Activated CD8-positive, alpha-beta memory T cell treated with anti-CD3 and anti-CD28 coated beads, Interleukin-2, amount 50 U/mL, for 48 hours (primary cell): ENCODE measurements around the gene MYCL.
"Not testable (repeated sequence)": the region's sequence is repeated elsewhere in the genome, so short reads cannot be mapped to it uniquely, and the experiment has no call there.

Experiments
- DNase-seq: peaks from one replicate; pipeline ENCODE4 v3.0.0-alpha.2; 2020

Gene MYCL

DNA sequence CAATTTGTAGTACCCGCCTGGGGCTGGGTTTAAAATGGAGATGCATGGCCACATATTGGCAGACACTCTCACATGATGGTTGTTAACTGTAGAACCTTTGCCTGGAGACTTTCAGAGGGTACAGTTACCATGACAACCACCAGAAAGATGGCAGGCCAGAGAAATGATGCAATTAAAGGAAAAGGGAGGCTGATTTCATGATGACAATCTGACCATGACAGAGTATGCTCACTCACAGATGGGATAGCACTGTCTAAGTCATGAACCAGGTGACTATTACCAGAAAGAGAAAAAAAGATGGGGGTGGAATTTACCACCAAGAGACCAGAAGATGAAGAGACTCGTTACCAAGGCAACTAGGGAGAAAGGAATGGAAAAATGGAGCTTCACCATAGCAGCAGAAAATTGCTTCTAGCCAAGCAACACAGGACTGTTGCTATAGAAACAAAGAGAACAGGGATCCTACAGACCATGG, 14.9 kb downstream of the MYCL start:
- no peak for DNase-seq

DNA sequence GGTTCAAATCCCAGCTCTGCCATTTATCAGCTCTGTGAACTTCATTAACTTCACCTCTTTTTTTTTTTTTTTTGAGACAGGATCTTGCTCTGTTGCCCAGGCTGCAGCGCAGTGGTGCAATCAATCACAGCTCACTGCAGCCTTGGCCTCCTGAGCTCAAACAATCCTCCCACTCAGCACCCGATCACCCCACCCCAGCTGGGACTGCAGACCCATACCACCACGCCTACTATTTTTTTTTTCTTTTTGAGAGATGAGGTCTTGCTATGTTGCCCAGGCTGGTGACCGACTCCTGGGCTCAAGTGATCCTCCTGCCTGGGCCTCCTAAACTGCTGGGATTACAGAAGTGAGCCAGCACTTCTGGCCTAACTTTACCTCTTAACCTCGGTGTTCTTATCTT, 16.2 kb downstream of the MYCL start:
- no peak for DNase-seq

DNA sequence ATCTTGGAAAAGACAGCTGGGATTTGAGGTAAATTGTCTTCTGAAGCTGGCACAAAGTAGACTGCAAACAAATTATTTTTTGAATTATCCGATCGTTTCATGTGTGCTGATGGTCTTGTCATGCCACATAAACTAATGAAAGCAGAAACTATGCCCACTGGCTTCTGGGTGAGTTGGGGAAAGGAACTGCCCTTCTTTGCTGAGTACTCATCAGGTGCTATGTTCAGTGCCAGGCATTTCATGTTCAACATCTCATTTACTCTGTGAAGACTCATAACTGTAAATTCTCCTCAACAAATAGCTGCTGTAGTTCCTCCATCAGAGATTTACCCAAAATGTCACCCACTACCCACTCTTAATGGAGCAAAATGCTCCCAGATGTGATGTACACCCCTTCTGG, 19.6 kb downstream of the MYCL start:
- DNase-seq = no peak

DNA sequence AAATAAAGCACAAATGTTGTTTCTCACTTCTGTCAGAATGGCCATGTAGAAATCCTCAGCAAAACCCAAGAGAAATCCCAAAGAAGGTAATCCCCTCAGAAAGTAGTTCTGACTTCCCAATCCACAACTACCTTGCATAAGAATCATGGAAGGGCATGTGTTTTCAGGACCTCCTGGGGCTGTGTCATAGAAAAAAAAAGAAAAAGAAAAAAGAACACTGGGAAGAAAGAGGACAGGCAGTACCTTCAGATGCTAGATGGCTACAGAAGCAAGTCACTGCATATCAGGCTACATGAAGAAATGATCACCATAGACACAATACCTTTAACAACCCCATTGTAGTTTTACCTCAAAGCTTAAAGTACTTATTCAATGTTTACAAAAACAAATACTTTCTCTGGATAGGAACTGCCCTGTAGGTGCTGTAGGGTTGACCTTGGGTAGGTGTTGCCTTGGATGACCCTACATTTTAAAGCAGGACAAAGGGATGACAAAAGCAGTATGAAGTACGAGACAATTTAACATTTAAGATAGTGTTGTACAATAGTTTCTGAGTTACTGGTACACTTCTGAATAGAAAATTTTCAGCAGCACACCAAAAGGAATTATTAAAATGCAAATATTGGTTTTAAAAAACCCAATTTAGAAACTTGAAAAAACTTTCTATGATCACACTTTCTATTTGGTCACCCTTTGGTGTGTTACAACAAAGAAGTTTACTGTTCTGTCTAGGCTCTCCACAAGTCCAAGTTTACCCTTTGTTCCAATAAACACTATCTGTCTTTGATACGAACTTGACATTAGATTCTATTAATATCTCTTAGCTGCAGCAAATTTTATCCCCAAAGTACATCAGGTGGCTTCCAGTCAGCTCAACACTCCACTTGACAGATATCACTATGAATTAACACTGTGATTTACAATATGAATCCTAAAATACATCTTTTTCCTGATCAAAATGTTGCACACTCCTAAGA, 23.4 kb downstream of the MYCL start:
- no peak for DNase-seq

DNA sequence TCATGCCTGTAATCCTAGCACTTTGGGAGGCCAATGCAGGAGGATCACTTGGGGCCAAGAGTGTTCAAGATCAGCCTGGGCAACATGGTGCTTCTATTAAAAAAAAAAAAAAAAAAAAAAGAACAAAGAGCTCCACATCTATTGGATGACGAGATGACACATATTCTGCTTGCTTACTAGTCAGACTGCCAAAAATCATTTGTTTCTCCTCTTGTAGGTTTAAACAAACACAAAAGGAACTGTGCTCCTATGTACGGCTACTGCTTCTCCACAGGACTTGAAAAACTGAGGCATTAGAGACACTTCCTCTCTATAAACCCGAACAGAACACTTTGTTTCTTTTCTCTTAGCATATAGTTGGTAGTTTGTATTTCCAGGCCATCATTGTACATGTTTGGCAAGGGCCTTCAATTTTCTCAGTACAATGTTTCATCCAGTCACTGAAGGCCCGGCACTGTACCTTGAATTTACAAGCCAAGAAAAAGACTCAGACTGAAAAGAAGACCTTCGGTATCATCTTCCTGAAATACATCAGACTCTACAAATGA, 24.4 kb downstream of the MYCL start:
- DNase-seq = no peak

DNA sequence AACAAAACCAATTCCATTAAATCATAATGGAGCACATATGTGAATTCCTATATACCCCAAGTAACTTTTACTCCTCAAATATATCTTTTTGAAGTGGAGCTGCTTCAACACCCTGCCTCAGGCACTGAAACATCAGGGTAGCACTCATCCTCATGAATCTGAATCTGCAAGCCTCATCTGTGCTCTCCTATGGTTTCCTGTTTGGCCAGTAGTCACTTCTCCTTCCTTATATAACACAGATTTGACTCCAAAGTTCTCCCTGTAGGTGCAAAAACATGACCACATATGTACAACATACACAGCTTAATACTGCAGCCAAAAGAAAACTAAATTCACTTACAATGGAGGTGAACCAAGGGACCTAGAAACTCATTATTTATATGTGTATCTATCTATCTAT, 25.6 kb downstream of the MYCL start:
- DNase-seq = no peak

DNA sequence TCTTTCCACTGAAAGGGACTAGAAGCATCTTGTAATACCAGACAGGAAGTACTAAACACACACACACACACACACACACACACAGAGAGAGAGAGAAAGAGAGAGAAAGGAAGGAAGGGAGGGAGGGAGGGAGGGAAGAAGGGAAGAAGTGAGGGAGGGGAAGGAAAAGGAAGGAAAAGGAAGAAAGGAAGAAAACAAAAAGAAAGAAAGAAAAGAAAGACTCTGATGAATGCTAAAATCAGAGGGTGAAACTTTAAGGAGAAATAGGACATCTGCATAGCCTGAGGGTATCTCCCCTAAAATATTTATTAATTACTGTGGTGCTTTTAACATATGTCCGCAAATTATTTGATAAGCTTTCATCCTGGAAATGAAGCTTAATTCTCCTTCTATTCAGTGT, 29.0 kb downstream of the MYCL start:
- no peak for DNase-seq

DNA sequence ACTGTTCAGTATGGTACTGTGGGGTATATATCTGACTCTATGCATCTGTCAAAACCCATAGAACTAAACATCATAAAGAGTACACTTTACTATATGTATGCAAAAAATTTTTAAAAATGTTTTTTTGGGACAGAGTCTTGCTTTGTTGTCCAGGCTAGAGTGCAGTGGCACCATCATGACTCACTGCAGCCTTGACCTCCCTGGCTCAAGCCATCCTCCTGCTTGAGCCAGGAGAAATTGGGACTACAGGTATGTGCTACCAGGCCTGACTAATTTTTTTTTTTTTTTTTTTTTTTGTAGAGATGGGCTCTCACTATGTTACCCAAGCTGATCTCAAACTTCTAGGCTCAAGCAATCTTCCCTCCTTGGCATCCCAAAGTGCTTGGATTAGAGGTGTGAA, 29.9 kb downstream of the MYCL start:
- DNase-seq = no peak

DNA sequence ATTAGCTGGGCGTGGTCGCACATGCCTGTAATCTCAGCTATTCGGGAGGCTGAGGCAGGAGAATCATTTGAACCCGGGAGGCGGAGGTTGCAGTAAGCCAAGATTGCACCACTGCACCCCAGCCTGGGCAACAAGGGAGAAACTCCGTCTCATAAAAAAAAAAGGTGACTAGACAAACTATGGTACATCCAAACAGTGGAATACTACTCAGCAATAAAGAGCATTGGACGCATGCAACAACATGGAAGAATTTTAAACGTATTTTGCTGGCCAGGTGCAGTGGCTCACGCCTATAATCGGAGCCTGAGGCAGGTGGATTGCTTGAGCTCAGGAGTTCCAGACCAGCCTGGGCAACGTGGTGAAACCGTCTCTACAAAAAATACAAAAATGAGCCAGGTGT, 30.7 kb downstream of the MYCL start:
- not testable (repeated sequence) for DNase-seq

DNA sequence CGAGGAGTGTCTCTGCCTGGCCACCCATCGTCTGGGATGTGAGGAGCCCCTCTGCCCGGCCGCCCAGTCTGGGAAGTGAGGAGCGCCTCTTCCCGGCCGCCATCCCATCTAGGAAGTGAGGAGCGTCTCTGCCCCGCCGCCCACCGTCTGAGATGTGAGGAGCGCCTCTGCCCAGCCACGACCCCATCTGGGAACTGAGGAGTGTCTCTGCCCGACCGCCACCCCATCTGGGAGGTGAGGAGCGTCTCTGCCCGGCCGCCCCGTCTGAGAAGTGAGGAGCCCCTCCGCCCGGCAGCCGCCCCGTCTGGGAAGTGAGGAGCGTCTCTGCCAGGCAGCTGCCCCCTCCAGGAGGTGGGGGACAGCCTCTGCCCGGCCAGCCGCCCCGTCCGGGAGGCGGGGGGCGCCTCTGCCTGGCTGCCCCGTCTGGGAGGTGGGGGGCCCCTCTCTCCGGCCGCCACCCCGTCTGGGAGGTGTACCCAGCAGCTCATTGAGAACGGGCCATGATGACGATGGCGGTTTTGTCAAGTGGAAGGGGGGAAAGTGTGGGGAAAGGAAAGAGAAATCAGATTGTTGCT, 32.1 kb downstream of the MYCL start:
- DNase-seq = not testable (repeated sequence)

DNA sequence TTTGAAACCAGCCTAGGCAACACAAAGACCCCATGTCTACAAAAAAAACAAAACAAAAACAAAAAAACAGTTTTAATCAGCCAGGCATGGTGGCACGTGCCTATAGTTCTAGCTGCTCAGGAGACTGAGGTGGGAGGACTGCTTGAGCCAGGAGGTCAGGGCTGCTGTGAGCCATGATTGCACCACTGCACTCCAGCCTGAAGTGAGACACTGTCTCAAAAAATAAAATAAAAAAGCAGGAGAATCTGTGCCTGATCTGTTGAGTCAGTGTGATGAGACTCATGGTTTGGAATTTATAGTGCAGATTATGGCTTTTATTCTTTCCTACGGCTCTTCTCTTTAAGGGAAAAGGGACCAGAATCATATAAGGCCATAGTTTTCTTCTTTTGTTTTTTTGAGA, 35.0 kb downstream of the MYCL start:
- no peak for DNase-seq

DNA sequence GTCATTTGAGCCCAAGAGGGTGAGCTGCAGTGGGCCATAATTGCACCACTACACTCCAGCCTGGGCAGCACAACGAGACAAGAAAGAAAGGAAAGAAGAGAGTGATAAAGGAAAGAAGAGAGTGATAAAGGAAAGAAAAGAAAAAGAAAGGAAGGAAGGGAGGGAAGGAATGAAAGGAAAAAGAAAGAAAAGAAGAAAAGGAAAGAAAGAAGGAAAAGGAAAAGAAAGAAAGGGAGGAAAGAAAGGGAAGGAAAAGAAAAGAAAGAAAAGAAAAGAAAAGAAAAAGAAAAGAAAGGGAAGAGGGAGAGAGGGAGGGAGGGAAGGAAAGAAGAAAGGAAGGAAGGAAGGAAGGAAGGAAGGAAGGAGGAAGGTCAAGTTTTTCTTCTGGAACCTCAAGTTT, 36.0 kb downstream of the MYCL start:
- DNase-seq = no peak

DNA sequence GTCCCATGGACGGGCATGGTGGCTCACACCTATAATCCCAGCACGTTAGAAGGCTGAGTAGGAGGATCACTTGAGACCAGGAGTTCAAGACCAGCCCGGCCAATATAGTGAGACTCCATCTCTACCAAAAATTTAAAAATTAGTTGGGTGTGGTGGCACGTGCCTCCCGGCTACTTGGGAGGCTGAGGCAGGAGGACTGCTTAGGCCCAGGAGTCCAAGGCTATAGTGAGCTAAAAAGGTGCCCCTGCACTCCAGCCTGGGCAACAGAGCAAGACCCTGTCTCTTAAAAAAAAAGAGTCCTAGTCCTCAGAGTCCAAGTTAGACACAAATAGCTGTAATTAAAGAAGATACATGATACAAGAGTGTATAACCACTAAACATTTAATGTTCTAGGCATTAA, 38.5 kb downstream of the MYCL start:
- DNase-seq = no peak

DNA sequence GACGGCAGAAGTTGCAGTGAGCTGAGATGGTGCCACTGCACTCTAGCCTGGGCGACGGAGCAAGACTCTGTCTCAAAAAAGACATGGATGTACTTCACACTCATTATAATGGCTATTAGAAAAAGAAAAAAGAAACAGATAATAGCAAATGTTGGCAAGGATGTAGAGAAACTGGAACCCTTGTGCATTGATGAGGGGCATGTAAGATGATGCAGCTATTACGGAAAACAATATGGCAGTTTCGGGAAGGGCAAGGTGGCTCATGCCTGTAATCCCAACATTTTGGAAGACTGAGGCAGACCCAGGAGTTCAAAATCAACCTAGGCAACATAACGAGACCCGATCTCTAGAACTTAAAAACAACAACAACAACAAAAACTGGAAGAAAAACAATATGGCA, 40.7 kb downstream of the MYCL start:
- no peak for DNase-seq

DNA sequence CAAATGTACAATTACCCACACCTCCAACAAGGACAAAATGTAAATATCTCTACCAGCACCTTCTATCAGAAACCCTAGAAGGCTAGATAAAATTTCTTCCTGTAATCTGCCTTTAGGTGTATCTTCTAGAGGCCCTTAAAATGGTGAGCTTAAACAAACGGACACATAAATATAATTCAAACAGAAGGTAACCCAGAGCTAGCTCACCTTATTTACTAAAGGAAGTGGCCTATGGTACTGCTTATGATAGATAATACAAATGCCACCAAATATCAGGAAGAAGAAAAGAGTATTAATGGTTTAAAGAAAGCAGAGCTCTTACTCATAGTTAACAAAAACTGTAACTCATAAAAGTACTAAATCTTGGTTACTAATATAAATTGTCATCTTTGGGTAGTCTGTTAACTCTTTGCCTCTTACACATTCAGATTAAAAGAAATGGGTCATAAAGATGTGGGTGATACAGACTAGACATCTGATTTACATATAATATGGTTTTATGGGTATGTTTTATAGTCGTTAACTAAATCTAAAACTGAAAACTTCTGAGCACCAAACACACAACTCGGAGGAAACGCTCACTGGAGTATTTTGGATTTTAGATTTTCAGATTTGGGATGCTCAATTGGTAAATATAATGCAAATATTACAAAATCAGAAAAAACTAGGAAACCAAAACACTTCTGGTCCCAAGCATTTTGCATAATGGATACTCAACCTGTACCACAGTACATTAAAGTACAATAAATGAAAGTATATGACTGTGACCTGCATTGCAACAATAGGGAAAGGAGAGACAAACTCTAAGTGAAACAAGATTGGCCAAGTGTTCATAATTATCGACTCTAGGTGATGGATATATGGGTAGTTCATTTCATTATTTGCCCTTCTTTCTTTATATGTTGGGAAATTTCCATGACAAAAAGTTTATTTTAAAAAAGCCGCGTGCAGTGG, 41.6 kb downstream of the MYCL start:
- no peak for DNase-seq

DNA sequence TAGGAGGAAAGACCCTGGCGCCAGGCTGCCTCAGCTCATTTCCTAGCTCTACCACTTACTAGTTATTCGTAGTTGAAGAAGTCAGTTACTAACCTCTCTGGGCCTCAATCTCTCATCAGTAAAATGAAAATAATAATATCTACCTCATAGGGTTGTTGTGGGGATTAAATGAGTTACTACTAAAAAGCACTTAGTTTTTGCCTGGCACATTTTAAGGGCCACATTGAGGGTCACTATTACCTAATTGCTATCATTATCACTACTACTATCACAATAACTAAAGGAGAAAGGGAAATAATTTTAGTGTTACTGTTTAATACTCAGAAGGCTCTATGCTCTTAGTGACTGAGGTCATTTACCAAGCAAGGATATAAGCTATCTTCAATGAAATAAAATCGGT, 43.4 kb downstream of the MYCL start:
- no peak for DNase-seq

DNA sequence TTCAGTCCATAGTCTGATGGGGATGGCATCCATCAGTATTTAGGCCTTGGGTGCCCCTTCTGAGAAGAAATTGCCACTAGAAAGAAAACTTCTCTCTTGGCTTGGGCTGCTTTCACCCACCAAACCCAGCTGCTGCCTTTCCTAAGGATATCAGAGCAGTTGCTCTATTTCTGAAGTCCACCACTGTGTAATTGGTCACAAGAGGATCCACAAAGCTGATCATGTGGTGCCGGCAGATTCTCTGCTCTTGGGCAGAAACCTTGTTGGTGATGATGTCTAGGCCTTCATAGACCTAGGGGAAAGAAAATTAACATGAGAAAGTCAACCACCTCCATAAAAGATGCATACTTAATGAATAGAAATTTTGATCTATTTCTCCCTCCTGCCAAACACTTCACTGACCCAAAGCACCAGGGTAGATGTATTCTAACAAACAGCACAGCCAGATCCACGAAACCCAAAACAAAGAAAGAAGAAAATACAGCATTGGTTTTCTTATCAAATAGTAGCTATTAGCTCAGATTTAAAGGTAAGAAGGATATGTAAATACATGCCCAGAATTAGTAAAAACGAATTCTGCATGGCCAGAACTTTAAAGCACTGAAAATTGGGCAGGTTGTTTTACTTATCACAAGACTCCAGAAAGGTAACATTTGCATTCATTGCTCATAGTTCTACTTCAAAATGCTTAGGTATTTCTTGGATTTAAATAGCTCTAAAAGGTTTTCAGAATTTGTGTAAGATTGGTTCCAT, 44.4 kb downstream of the MYCL start:
- no peak for DNase-seq

DNA sequence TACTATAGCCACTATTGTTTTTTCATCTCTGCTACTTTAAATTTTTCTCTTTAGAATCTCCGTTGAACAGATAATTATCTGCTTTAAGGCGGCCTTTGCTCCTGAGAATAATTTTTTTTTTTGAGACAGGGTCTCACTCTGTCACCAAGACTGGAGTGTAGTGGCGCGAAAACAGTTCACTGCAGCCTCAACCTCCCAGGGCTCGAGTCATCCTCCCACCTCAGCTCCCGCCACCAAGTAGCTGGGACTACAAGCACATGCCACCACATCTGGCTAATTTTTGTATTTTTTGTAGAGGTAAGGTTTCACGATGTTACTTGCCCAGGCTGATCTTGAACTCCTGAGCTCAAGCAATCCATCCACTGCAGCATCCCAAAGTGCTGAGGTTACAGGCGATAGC, 47.0 kb downstream of the MYCL start:
- DNase-seq = no peak

DNA sequence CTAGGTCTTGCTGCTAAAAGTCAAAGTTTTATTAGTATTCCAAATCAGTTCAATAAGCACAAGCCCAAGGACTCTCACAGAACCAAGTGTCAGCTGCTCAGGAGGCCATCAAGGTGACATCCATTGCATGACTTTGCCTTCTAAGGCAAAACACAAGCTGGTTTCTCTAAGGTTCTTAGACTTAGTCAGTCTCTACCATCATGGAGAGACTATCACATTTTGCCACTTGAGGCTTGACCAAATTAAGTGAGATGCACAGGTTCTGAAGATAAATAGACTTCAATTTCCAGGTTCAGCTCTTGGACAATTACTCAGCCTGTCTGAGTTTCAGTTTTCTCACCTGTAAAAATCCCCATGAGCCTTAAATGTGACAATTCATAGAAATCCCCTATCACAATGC, 47.4 kb downstream of the MYCL start:
- DNase-seq = no peak

DNA sequence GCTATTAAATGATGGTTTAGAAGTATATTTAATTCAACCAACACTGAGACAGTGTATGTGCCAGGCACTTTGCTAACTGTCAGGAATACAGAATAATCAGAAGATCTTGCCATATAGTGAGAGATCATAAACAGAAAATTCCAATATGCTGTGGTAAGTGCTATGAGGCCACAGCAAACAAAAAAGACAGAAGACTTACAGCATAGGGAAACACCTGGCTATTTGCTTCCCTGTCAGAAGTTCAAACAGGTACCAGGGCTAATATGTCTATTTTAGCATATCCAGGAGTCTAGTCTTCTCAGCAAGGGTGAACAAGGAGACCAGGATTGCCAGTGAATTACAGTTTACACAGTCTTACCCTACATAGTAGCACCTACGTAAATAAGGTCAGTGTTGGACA, 48.8 kb downstream of the MYCL start:
- DNase-seq = no peak

DNA sequence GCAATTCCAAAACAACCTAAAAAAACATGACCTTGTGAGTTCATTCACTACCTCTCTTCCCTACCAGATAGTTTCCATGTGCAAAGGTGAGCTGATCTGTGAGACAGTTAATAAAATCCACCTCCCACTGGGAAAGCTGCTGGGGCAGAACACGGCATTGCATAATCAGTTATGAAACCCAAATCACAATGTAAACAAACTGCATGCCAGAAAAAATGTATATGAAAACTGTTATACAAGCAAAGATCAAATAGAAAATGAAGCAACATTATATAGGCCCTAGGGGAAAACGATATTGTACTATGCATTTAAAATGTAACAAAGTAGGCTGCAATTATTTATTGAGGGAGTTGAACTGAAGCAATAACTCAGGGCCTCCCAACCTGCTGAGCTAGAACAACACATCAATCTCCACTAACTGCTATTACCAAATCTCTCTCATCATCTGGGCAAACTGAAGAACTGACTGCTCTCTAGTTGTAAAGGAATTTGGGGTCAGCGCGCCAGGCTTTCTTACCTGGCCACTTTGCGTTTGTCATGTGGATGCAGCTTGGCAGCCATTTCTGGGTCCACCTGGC, 49.4 kb downstream of the MYCL start:
- DNase-seq = no peak
